SK-N-SH (cell line): ENCODE measurements around the gene BSN. TPM values are rescaled to one million over a fixed set of nuclear protein-coding genes. Genes with fewer than 3 reads are reported as not detected.

Experiments used
- CTCF ChIA-PET: fragments of 300-600, 350-600 bp; formaldehyde crosslinking; extraction: SDS; loops from one replicate; lab custom pipeline; 2021; lab: Yijun Ruan, JAX
- POLR2A ChIA-PET: fragments of 350-600 bp; sonication (Branson Sonifier 250); formaldehyde crosslinking; extraction: SDS; loops from one replicate; lab custom pipeline; 2020; ENCODE audit warnings: antibody characterized with exemption, inconsistent platforms; lab: Yijun Ruan, JAX
- DNase-seq: peaks from one replicate; pipeline ENCODE4 v3.0.0; 2012
- H2AFZ ChIP-seq: fragments of 200-600 bp; sonication (generic); 2 replicates; pipeline ENCODE4 v1.8.1; 2016; ENCODE audit warnings: antibody characterized with exemption, mild to moderate bottlenecking, low read depth
- H3F3A ChIP-seq: fragments of 200-600 bp; sonication (generic); replicated peaks from 2 replicates; pipeline ENCODE3; 2016; ENCODE audit warnings: antibody characterized with exemption, mild to moderate bottlenecking; ENCODE audit not compliant: insufficient read depth
- H3K27ac ChIP-seq, 2 experiments: fragments of 200-500 bp in 1 of 2; fragments of 200-600 bp in 1 of 2; sonication (Bioruptor generic) in 1 of 2; sonication (generic), shearing (Covaris generic) in 1 of 2; 2 replicates each; pipeline versions ENCODE4 v1.5.1 to v1.6.1; 2014 to 2016; ENCODE audit warnings: low read depth in 2 of 2, inconsistent platforms in 1 of 2, low read length in 1 of 2, mild to moderate bottlenecking in 1 of 2, mixed read lengths in 1 of 2
- H3K27me3 ChIP-seq: fragments of 200-600 bp; sonication (generic), shearing (Covaris generic); 2 replicates; pipeline ENCODE4 v1.6.1; 2016; ENCODE audit warnings: mixed run types; ENCODE audit not compliant: insufficient read depth
- H3K36me3 ChIP-seq, 2 experiments: fragments of 200-500 bp in 1 of 2; fragments of 200-600 bp in 1 of 2; sonication (Bioruptor generic) in 1 of 2; sonication (generic) in 1 of 2; replicated peaks in 1 of 2; 2 replicates each; pipeline versions ENCODE3 to v1.5.1; 2014 to 2016; ENCODE audit warnings: low read length in 1 of 2, mild to moderate bottlenecking in 1 of 2; ENCODE audit not compliant: insufficient read depth in 2 of 2, control insufficient read depth in 1 of 2
- H3K4me1 ChIP-seq, 2 experiments: fragments of 200-500 bp in 1 of 2; fragments of 200-600 bp in 1 of 2; sonication (Bioruptor generic) in 1 of 2; sonication (generic), shearing (Covaris generic) in 1 of 2; 2 replicates each; pipeline versions ENCODE4 v1.5.1 to v1.6.1; 2014 to 2016; ENCODE audit warnings: low read depth in 1 of 2, low read length in 1 of 2, mixed run types in 1 of 2; ENCODE audit not compliant: insufficient read depth in 2 of 2, control insufficient read depth in 1 of 2
- H3K4me2 ChIP-seq: fragments of 200-600 bp; sonication (generic), shearing (Covaris generic); 2 replicates; pipeline ENCODE4 v1.6.1; 2017; ENCODE audit warnings: mixed run types
- H3K4me3 ChIP-seq, 2 experiments: fragments of 200-500 bp in 1 of 2; fragments of 200-600 bp in 1 of 2; sonication (Bioruptor generic) in 1 of 2; sonication (generic), shearing (Covaris generic) in 1 of 2; 2 replicates each; pipeline versions ENCODE4 v1.5.1 to v1.8.1; 2014 to 2016; ENCODE audit warnings: low read depth in 2 of 2, inconsistent platforms in 1 of 2, low read length in 1 of 2, mild to moderate bottlenecking in 1 of 2, mixed read lengths in 1 of 2, moderate library complexity in 1 of 2
- H3K79me2 ChIP-seq: fragments of 200-600 bp; sonication (generic); 2 replicates; pipeline ENCODE4 v1.8.1; 2017; ENCODE audit warnings: mild to moderate bottlenecking; ENCODE audit not compliant: insufficient read depth
- H3K9ac ChIP-seq: fragments of 200-600 bp; sonication (generic); 2 replicates; pipeline ENCODE4 v1.6.1; 2017; ENCODE audit warnings: mixed run types
- H3K9me2 ChIP-seq: fragments of 200-600 bp; sonication (generic); 2 replicates; pipeline ENCODE4 v1.6.1; 2017; ENCODE audit warnings: mixed run types
- H3K9me3 ChIP-seq: fragments of 200-600 bp; sonication (generic); 2 replicates; pipeline ENCODE4 v1.6.1; 2017; ENCODE audit warnings: mixed run types, mild to moderate bottlenecking, moderate library complexity
- H4K20me1 ChIP-seq: fragments of 200-600 bp; sonication (generic); 2 replicates; pipeline ENCODE4 v1.6.1; 2017; ENCODE audit warnings: mild to moderate bottlenecking, mixed run types; ENCODE audit not compliant: insufficient read depth
- EZH2phosphoT487 ChIP-seq: fragments of 200-600 bp; sonication (generic); IDR thresholded peaks from 2 replicates; pipeline ENCODE4 v1.6.1; 2017; ENCODE audit warnings: low read depth, mixed run types, mild to moderate bottlenecking, antibody characterized with exemption, moderate library complexity, borderline replicate concordance
- FOXJ3 ChIP-seq: sonication (generic); formaldehyde crosslinking; IDR thresholded peaks from 2 replicates; pipeline ENCODE4 v1.5.1; 2020; ENCODE audit warnings: mild to moderate bottlenecking, missing genetic modification reagents
- FOXM1 ChIP-seq: IDR thresholded peaks from 2 replicates; pipeline ENCODE4 v1.4.0; 2012; ENCODE audit warnings: low read depth, mild to moderate bottlenecking
- GABPA ChIP-seq: IDR thresholded peaks from 2 replicates; pipeline ENCODE4 v1.4.0; 2012; ENCODE audit warnings: low read depth, mild to moderate bottlenecking
- GATA2 ChIP-seq: sonication (generic); formaldehyde crosslinking; IDR thresholded peaks from 2 replicates; pipeline ENCODE4 v1.5.0; 2020; ENCODE audit warnings: mild to moderate bottlenecking, missing genetic modification reagents
- NFIC ChIP-seq: IDR thresholded peaks from 2 replicates; pipeline ENCODE4 v1.4.0; 2012; ENCODE audit warnings: borderline replicate concordance
- NRF1 ChIP-seq: IDR thresholded peaks from 2 replicates; pipeline ENCODE4 v1.6.1; 2012; ENCODE audit warnings: low read depth, mild to moderate bottlenecking, low read length
- RCOR1 ChIP-seq: fragments of 150-350 bp; IDR thresholded peaks from 2 replicates; pipeline ENCODE4 v1.6.1; 2017; ENCODE audit warnings: antibody characterized with exemption, low read length
- RFX5 ChIP-seq: IDR thresholded peaks from 2 replicates; pipeline ENCODE4 v1.6.1; 2012; ENCODE audit warnings: mild to moderate bottlenecking, improper control_type of control experiment, low read length
- SIN3A ChIP-seq: IDR thresholded peaks from 2 replicates; pipeline ENCODE4 v1.6.1; 2012; ENCODE audit warnings: low read depth, mild to moderate bottlenecking, low read length, moderate library complexity, borderline replicate concordance
- SMC3 ChIP-seq: IDR thresholded peaks from 2 replicates; pipeline ENCODE4 v1.6.1; 2012; ENCODE audit warnings: low read depth, low read length, improper control_type of control experiment
- WGBS: methylation state at CpG from one replicate; pipeline ENCODE4 v1.1.6; 2017; ENCODE audit warnings: low lambda C conversion rate; 5-methylcytosine and 5-hydroxymethylcytosine counted together
- polyA plus RNA-seq, 3 experiments: library from polyadenylated mRNA; depleted of rRNA; stranded (reverse); fragments of >200 nt; gene quantifications; 2 replicates each; pipeline ENCODE4 v1.2.3, GENCODE V29; 2012
- TF ChIP-seq, protein P1 (sequence below): fragments of 200-600 bp; sonication (generic); IDR thresholded peaks from 2 replicates; pipeline ENCODE4 v1.6.1; 2017; ENCODE audit warnings: antibody characterized with exemption, mild to moderate bottlenecking, moderate library complexity
- TF ChIP-seq, protein P2 (sequence below): fragments of 150-350 bp; IDR thresholded peaks from 2 replicates; pipeline ENCODE4 v1.6.1; 2017; ENCODE audit warnings: antibody characterized with exemption, low read length, low read depth, borderline replicate concordance

Gene BSN
- polyA plus RNA-seq, 1 of the 3 experiments (the other 2 are of a cell fraction), result 0.07 TPM

DNA sequence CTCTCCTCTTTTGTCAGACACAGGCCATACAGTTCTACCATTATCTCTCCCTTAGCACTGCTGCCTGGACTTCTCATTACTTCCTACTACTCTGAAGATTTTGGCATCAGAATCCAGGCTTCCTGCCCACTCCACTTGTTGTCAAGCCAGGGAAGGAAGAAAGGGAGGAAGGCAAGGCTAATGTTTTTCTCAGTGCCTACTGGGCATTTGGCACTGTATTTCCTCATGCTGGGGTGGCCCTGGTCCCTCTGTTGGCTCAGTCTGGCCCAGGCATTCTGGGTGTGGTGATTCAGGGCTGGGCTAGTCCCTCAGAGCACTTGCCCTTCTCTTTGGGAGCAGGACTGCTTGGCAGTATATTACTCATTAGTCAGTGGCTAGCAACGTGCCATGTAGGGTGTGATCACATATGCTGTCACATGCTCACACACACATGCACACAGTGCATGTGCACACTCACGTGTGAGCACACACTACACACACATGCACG is 52.9 kb downstream of the BSN start:
- H3K4me2 ChIP-seq, result no peak overlapping the region
- DNase-seq, result no peak
- TF ChIP-seq SIN3A, result no peak
- no peak for TF ChIP-seq RCOR1
- no peak for TF ChIP-seq FOXJ3 (CRISPR knock-in tag)
- no peak for TF ChIP-seq NRF1
- no peak for TF ChIP-seq RFX5
- no peak for TF ChIP-seq FOXM1
- TF ChIP-seq, protein P1, sequence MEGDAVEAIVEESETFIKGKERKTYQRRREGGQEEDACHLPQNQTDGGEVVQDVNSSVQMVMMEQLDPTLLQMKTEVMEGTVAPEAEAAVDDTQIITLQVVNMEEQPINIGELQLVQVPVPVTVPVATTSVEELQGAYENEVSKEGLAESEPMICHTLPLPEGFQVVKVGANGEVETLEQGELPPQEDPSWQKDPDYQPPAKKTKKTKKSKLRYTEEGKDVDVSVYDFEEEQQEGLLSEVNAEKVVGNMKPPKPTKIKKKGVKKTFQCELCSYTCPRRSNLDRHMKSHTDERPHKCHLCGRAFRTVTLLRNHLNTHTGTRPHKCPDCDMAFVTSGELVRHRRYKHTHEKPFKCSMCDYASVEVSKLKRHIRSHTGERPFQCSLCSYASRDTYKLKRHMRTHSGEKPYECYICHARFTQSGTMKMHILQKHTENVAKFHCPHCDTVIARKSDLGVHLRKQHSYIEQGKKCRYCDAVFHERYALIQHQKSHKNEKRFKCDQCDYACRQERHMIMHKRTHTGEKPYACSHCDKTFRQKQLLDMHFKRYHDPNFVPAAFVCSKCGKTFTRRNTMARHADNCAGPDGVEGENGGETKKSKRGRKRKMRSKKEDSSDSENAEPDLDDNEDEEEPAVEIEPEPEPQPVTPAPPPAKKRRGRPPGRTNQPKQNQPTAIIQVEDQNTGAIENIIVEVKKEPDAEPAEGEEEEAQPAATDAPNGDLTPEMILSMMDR, result no peak
- no peak for TF ChIP-seq SMC3
- no peak for TF ChIP-seq NFIC
- TF ChIP-seq EZH2phosphoT487, result no peak
- TF ChIP-seq GABPA, result no peak
- TF ChIP-seq, protein P2, sequence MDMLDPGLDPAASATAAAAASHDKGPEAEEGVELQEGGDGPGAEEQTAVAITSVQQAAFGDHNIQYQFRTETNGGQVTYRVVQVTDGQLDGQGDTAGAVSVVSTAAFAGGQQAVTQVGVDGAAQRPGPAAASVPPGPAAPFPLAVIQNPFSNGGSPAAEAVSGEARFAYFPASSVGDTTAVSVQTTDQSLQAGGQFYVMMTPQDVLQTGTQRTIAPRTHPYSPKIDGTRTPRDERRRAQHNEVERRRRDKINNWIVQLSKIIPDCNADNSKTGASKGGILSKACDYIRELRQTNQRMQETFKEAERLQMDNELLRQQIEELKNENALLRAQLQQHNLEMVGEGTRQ, result no peak
- no peak for TF ChIP-seq GATA2 (CRISPR knock-in tag)
- TF ChIP-seq, all 33 proteins: peak for 0
- ChIA-PET CTCF (interaction anchor here (1.0 to 1.6 kb wide), 5 partner anchors 9 to 68 kb away, joined by 3 to 5 read pairs (median 4); no protein-coding TSS in a partner anchor), POLR2A (no interaction called here)
- Histone ChIP-seq H4K20me1 (no peaks in the 10 kb centered on the region), H3K27me3 (no peaks in the 10 kb centered on the region), H3F3A (no peaks in the 10 kb centered on the region), H3K9me2 (no peaks in the 10 kb centered on the region), H3K9me3 (no peaks in the 10 kb centered on the region), H3K4me1 (peaks cover 0 to 29% of the 10 kb centered on the region in 2 experiments; a peak in 1 of 4 replicates), H3K9ac (no peak overlapping the region), H2AFZ (no peak overlapping the region), H3K4me3 (no peak overlapping the region), H3K79me2 (no peaks in the 10 kb centered on the region), H3K36me3 (no peaks in the 10 kb centered on the region), H3K27ac (no peak overlapping the region)
- 60% methylated on average over 1 of the region's 3 CpGs for WGBS

DNA sequence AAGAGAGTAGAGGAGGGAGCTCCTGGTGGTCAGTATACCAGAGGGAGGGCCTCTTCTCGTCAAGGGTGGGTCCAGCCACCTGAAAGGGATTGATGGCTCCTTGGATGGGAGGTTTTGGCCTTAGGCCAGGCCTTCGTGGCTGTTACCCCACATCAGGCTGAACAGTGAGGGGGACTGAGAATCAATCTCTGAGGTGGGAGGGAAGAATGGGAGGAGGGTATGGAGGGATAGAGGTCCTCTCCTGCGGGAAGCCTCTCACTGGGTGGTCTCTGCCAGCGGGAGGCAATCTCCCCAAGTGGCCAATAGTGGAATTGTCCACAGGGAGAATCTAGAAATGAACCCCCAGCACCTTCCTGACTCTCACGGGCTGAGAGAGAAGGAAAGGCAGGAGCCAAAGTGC is 53.5 kb downstream of the BSN start:
- Histone ChIP-seq H2AFZ (no peak overlapping the region), H3K9me2 (no peaks in the 10 kb centered on the region), H3K27me3 (no peaks in the 10 kb centered on the region), H3K79me2 (no peaks in the 10 kb centered on the region), H3K9ac (no peak overlapping the region), H3K27ac (no peak overlapping the region; a peak in 1 of 4 replicates), H3F3A (no peaks in the 10 kb centered on the region), H3K4me1 (peaks cover 0 to 29% of the 10 kb centered on the region in 2 experiments; a peak in 1 of 4 replicates), H3K36me3 (no peaks in the 10 kb centered on the region), H3K4me3 (no peak overlapping the region), H4K20me1 (no peaks in the 10 kb centered on the region), H3K4me2 (no peak overlapping the region), H3K9me3 (no peaks in the 10 kb centered on the region)
- no peak for TF ChIP-seq FOXM1
- TF ChIP-seq, protein P1, result peak; percentile 41; the same call in 1 of the 2 replicates
- POLR2A ChIA-PET, result no interaction called here
- CTCF ChIA-PET, result interaction anchor here (1.0 to 1.6 kb wide), 2 partner anchors 8 to 67 kb away, joined by 4 read pairs; no protein-coding TSS in a partner anchor
- DNase-seq, result peak; percentile 36
- WGBS, result 57% methylated on average over 5 of the region's 5 CpGs
